Measurements from ENCODE around the gene RECQL5. TPM values are rescaled to one million over a fixed set of nuclear protein-coding genes. Genes with fewer than 3 reads are reported as not detected.
"Not testable (repeated sequence)": the region's sequence is repeated elsewhere in the genome, so short reads cannot be mapped to it uniquely, and the experiment has no call there.

RECQL5 gene
- total RNA-seq, 6 experiments from 2014 or later, result 18.7 to 22.6 (median 21.2) TPM

DNA sequence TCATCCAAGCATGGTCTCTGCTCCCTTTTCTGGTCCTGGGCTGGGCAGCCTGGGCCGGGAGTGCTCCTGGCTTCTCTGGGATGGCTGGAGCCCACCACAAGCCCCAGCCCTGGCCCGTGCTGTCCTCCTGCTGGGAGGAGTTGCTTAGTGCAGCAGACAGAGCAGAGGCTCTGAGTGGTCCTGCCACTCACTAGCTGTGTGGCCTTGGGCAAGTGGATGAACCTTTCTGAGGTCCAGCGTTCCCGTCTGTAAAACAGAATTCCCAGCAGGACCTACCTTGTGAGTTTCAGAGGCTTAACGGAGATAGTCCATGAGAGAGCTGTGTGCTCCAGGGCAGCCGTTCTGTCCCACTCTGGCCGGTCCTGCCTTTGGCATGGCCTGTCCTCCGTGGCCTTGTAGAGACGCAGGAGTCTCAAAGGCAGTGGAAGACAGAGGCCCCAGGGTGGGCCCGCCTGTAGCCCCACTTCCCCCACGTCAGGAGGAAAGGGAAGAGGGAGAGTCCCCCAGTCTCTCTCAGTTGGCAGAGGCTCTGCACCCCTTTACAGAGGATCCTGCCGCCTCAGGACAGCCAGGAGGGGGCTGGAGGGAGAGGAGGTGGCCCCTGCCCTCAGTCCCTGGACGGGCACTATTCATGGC, 71.6 kb downstream of the RECQL5 start:
- Mint-ChIP-seq H3K9me3 (no peaks in the 10 kb centered on the region), H3K4me1 (ENCODE audit: low read depth) (no peaks in the 10 kb centered on the region), H3K4me3 (no peak overlapping the region), H3K27me3 (ENCODE audit: insufficient read depth) (peaks cover 18% of the 10 kb centered on the region), H3K36me3 (ENCODE audit: low read depth) (no peaks in the 10 kb centered on the region), H3K27ac (no peak overlapping the region)
- TF ChIP-seq CTCF (IDR thresholded peaks at IDR 0.05), result no peak
- DNase-seq, result no peak

GRCh38 chr17:75594499-75595283, 72.3 kb downstream of the RECQL5 start:
- peaks cover 18% of the 10 kb centered on the region for H3K27me3 Mint-ChIP-seq (ENCODE audit: insufficient read depth)
- DNase-seq, result no peak
- H3K36me3 Mint-ChIP-seq (ENCODE audit: low read depth), result no peaks in the 10 kb centered on the region
- no peaks in the 10 kb centered on the region for H3K4me1 Mint-ChIP-seq (ENCODE audit: low read depth)
- TF ChIP-seq CTCF (IDR thresholded peaks at IDR 0.05), result no peak
- H3K4me3 Mint-ChIP-seq, result no peak overlapping the region
- H3K9me3 Mint-ChIP-seq, result no peaks in the 10 kb centered on the region
- no peak overlapping the region for H3K27ac Mint-ChIP-seq

GRCh38 chr17:75593430-75593829, 73.5 kb downstream of the RECQL5 start:
- H3K27me3 Mint-ChIP-seq (ENCODE audit: insufficient read depth), result peaks cover 18% of the 10 kb centered on the region
- H3K4me1 Mint-ChIP-seq (ENCODE audit: low read depth); DNase-seq; H3K4me3 Mint-ChIP-seq; H3K9me3 Mint-ChIP-seq; H3K36me3 Mint-ChIP-seq (ENCODE audit: low read depth); H3K27ac Mint-ChIP-seq: not testable (repeated sequence)

GRCh38 chr17:75592348-75593020, 74.5 kb downstream of the RECQL5 start:
- H3K36me3 Mint-ChIP-seq (ENCODE audit: low read depth), result no peaks in the 10 kb centered on the region
- H3K4me1 Mint-ChIP-seq (ENCODE audit: low read depth), result no peaks in the 10 kb centered on the region
- H3K27ac Mint-ChIP-seq, result no peak overlapping the region
- peaks cover 13% of the 10 kb centered on the region for H3K27me3 Mint-ChIP-seq (ENCODE audit: insufficient read depth)
- H3K4me3 Mint-ChIP-seq, result no peak overlapping the region
- no peak for TF ChIP-seq CTCF (IDR thresholded peaks at IDR 0.05)
- no peaks in the 10 kb centered on the region for H3K9me3 Mint-ChIP-seq
- DNase-seq, result no peak

GRCh38 chr17:75591722-75592302, 75.1 kb downstream of the RECQL5 start:
- TF ChIP-seq CTCF (IDR thresholded peaks at IDR 0.05), result no peak
- H3K9me3 Mint-ChIP-seq, result no peaks in the 10 kb centered on the region
- H3K27me3 Mint-ChIP-seq (ENCODE audit: insufficient read depth), result peaks cover 20% of the 10 kb centered on the region
- no peak for DNase-seq
- H3K4me3 Mint-ChIP-seq, result no peak overlapping the region
- H3K4me1 Mint-ChIP-seq (ENCODE audit: low read depth), result no peaks in the 10 kb centered on the region
- H3K36me3 Mint-ChIP-seq (ENCODE audit: low read depth), result no peaks in the 10 kb centered on the region
- no peak overlapping the region for H3K27ac Mint-ChIP-seq

Measured in HFFc6 (cell line).